Measurements from ENCODE around the gene ATP5MC3. TPM values are rescaled to one million over a fixed set of nuclear protein-coding genes. Genes with fewer than 3 reads are reported as not detected.

Gene ATP5MC3
- 78.0 and 87.3 TPM in 2 replicates for total RNA-seq

GRCh38 chr2:175181104-175181876 lies at the start of gene ATP5MC3:
TSS of gene ATP5MC3 (minus strand) at chr2:175181710. CDS start at chr2:175181393, 317 bp downstream.

GRCh38 chr2:175167792-175168563 lies 13.5 kb downstream of the ATP5MC3 start, which contains the start of gene ATF2:
TSS of gene ATF2 (minus strand) at chr2:175168203. CDS start at chr2:175136443, 31,760 bp downstream.

Other genes starting within 250 kb of the ATP5MC3 start
- gene CHN1, start 176.3 kb downstream of the ATP5MC3 start, total RNA-seq, result 3.6 and 4.4 TPM in 2 replicates
- gene ATF2, start 13.5 kb downstream of the ATP5MC3 start, total RNA-seq, result 37.5 and 49.2 TPM in 2 replicates